NCI-H128 (cell line): ENCODE results near the gene ENDOU.
A peak's percentile ranks its signal among the peaks of the same experiment; 100 is the strongest.

Experiments used
- DNase-seq: peaks from one replicate; lab custom pipeline; 2025; ENCODE audit not compliant: unreplicated experiment; lab: John Stamatoyannopoulos, UW

The ENDOU gene

DNA sequence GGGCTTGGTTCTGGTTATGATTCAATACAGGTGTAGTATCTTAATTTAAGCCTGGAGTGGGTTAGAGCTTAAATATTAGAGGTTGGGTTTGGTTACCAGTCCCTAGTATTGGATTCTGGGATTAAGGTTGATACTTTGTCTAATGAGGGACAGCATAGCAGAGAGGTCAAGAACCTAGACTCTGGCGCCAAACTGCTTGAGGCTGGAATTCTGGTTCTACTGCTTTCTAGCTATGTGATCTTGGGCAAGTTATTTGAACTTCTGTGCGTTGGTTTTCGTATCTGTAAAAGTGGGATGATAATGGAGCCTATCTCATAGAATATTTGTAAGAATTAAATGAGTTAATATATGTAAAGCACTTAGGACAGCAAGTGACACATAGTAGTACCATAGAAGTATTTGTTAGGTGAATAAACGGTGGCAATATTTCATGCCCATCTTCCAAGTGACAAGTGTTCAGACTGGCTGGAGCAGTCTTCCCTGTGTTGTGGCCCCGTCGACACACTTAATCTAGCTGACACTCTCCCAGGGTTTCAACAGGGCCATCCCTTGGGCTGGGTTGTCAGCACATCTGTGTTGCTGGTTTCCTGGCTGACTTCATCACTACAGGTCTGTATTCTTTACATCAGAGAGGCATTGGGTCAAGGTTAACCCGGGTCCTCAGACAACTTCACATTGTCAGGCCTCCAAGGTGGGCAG, 3.0 kb downstream of the ENDOU start:
- DNase-seq = no peak

DNA sequence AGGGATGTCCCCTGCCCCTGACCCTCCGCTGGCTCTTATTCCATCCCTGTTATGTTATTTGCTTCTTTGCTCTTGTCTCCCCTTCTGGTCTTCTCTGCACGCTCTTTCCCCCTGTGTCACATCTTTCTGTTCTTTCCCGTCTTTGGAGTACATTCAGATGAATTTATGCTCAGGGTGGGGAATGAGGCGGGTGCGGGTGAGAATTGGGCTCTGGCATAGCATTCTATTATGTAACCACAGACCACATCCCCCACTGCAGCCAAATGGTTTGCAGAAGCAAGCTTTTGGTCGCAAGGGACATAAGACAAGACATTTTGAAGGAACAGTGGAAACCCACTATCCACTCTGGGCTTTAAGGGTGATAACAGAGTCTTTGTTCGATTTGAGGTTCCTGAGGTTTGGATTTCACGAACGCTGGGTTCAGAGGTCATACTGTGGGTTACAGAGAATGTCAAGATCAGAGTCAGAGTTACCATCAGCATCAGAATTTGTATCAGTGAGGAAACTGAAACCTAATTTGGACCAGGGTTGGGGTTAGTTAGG, 3.8 kb downstream of the ENDOU start:
- no peak for DNase-seq

DNA sequence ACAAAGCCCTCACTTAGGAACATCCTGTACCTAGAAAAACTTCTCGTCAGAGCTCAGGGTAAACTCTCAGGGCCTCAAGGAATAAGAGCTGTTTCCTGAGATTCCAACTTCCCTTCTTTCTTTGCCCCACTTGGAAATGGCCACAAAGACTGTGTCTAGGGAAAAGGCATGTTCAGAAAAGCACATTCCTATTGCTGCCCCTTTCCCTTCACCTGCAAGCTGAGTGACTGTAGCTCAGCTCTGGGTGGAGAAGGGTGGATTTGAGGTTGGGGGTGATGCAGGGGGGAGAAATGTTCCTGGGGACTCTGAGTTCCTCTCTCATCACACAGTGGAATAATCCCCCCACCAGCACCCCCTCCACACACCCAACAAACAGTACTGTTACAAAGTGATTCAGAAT, 6.8 kb downstream of the ENDOU start:
- DNase-seq = no peak

DNA sequence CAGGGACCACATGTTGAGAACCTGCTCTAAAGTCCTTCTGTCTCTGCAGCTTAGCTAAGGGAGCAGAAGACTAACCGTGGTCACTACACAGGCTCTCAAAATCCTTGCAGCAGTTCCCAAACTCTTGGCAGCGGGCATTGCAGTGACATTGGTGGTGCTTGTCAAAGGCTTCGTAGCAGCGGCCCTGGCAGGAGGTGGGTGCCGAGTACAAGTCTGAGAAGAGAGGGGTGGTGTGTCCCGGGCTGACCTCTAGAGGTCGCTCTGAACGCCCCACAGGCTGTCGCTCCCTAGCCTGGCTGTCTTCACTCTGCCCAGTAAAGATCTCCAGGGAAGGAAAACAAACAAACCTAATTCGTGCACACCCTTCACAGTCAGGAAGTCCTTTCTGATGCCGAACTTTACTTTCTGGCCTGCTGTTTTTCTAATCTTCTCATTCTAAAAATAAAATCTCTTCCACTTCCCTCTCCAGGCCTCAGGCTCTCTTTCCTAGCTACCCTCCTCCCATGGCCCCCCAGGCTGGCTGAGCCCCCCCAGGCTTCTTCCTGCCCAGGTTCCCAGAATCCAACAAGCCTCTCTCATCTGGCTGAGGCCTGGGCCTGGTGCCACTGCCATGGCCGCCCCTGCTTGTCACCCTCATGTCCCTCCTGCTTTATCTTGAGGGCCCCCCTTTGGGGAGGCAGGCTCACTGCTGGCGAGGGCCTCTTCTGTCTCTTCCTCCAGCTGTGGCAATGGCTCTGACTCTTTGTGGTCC, 7.7 kb downstream of the ENDOU start:
- DNase-seq = peak; percentile 41

DNA sequence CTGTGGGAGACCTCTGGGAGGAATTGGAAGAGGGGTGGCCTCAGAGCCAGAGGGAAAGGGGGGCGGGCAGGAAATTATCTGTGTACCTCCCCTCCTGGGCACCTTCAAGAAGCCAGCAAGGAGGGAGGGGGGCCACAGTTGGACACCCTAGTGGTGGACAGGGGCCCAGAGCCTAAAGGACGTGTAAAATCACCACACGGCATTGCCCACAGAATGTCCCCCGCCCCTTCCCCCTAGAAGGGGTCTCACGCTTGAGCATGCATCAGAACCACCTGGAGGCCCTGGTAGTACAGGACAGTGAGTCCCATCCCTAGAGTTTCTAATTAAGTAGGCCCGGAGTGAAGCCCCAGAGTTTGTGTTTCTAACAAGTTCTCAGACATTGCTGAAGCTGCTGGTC, 8.2 kb downstream of the ENDOU start:
- DNase-seq = no peak

DNA sequence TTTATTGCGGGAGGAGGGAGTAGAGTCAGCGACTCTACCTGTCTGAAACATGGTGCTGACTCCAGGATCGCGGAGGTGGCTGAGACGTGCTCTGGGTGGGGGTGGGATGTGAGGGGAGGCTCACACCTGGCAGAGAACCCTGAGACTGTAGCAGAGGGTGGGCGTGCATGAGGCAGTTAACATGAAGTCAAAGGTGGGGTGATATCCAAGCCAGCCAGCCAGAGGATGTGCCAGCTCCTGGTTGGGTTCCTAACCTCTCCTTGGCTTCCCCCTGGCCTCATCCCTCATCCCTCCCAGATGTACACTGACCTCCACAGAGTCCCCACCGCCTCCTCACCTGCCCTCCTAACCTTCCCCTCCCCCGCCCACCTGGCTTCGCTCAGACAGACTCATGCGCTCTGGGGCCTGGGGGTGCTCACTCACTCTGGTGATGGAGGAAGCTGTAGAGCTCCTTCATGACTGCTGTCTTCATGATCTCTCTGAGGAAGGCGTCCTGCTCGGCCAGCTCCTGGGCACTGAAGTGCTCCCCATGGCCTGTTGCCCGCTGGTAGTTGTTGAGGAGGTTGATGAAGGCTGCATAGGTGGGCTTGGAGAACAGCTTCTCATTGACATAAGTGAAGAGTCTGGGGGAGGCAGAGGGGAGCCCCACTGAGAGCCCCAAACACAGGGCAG, 9.3 kb downstream of the ENDOU start:
- no peak for DNase-seq

DNA sequence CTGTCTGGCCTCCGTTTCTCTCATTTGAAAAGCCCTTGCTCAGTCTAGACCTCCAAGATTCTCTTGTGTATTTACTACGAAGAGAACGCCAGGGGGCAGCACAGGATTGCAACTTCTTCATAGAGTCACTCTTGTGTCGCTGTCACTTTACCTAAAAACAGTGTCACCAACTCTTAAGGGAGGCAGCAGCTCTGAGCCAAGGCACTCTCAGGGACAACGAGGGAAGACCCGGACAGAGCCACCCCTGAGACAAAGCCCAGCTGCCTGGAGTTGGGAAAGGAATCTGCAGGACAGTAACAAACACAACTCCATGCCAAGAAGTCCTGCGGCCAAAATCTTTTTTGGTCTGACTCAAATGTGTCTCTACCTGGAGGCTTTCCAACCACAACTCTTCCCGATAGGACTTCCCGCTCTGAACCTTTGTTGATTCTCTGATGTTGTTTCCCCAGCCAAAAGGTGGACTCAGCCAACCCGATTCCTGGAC, 9.9 kb downstream of the ENDOU start:
- peak; percentile 72 for DNase-seq

DNA sequence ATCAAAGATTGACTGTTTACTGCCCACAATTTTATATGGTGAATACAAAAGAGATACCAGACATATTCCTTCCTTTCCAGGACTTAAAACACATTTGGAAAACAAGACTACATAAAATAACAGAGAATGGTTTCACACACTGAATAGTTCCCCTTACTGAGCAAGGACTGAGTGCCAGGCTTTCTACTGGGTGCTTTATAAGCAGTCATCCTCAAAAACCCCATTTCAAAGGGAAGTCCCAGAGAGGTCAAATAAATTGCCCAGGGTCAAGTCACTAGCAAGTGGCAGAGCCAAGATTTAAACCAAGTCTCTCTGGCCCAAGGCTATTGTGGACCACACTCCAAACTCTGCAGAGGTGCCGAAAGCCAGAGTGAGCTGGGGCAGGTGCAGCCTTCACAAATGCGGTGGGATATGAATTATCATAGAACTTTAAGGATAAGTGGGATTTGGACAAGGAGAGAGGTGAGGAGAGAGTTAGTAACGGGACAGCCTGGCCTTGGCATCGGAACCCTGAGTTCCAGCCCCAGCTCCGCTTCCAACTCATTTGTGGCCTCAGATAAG, 10.4 kb downstream of the ENDOU start:
- DNase-seq = no peak

DNA sequence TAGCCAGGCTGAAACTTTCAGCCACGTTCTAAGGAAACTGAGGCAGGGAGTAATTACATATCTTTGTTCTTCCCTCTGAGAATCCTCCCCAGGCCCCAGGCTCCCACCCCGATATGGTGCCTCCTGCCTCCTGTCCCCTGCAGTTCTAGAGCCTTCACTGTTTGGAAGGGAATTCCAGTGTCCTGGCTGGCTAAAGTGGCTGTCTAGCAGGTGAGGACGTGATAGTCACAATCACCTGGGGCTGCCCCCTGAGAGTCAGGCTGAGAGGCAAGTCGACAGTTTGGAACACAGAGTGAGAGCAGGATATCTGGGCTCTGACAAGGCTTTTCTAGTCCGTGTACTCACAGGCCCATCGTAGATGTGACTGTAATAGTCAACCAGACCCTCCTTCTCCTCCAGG, 13.1 kb downstream of the ENDOU start:
- DNase-seq = no peak

DNA sequence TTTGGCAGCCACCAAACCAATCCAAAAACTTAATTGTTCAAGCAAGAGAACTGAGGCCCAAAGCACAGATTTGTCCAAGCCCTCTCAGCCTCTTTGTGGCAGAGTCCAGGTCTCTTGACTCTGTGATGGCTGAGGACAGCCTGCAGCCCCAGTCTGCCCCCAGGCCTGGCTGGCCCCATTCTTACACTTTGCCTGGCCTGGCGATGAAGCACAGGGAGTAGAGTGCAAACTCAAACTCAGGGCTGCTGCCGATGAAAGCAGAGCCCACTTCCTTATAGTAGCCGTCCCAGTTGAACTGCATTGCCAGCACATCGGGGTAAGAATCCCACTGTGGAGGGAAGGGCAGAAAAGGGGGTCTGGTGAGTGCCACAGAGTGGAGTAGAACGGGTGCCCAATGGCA, 13.8 kb downstream of the ENDOU start:
- DNase-seq = no peak

DNA sequence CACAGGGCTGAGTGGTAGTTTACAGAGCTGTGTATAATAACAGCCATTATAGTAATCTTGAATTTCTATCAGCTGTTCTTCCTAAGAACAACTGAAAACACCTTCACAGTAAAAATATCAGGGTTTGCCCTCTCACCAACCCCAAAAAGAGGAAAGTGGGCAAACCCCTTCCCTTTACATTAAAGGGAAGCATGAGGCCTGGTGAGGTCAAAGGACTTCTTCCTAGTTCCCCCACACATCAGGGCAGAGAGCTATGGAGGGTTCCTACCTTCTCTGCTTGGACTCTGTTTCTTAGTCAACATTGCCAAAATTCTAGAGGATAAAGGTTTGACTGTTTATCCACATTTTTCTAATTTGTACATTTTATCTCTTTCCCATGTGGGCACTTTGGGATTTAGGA, 15.0 kb downstream of the ENDOU start:
- no peak for DNase-seq

DNA sequence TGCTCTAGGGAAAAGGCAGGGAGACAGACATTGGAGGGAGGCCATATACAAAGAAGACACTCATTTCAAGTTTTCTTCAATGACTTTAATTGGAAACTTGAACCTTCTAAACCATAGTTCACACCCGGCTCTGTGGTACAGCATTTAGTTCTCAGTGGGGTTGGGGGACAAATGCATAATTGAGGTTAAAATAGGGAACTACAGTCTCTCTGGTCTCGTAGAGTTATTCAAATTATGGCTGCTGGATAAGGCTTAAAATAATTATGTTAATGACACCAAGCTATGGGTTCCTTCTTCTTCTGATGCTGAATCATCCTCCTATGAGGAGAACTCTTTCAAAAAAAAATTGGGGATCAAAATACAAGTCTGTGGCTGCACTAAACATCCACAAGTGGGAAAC, 15.6 kb downstream of the ENDOU start:
- DNase-seq = no peak

DNA sequence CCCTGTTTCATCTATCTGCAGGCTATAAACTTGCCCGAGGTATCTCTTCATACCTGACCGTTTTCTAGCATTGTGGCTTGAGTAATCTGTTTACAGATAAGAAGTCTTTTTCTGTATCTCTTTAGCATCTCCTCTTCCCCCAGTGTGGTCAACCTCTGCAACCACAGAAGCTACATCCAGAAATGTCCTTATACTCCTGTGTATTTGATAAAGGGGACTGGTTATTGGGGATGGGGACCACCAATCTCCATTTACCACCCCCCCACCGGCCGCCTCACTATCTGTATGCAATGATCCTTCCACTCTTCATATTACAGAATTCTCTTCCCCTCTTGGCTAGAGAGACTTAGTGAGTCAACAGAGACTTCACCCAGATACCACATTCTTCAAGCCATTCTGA, 16.1 kb downstream of the ENDOU start:
- no peak for DNase-seq

DNA sequence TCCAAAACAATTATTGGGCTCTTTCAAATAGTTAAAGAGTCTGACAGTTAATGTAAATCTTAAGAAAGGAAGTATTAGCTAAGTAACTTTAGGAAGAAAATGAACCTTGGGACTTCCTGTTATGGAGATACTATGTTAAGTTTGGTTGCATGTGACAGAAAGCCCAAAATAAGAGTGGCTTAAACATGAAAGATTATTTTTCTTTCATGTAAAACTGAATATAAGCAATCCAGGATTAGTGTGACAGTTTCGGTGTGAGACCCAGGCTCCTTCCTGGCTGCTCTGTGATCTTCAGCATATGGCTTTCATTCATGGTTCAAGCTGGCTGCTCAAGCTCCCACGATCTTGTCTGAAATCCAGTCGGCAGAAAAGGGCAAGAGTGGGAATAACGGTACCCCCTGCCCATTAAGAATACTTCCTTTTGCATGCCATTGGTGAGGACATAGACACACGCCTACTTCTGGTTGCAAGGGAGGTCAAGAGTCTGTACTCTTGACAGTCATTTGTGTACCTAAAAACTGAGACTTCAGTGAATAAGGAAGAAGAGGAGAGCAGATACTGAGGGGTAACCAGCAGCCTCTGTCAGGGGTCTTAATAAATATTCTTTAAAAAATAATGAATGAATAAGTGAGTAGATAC, 17.3 kb downstream of the ENDOU start:
- DNase-seq = no peak

DNA sequence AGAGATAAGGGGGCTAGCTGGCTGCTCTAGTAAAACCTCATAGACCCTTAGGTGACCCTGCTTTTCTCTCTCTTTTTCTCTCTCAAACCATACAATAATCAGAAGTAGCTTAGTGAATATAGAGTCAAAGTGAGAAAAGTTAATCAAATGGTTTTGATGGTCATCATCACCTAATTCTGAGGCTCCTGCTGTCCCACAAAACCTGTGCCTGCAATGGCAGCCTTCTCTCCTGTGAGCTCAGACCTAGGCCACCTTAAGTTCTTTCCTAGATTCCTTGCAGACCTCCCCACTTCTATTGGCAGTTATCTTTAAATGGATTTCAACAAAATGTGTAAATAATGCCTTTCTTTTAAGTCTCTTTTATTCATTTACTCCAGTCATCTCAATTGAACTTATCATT, 17.9 kb downstream of the ENDOU start:
- no peak for DNase-seq

DNA sequence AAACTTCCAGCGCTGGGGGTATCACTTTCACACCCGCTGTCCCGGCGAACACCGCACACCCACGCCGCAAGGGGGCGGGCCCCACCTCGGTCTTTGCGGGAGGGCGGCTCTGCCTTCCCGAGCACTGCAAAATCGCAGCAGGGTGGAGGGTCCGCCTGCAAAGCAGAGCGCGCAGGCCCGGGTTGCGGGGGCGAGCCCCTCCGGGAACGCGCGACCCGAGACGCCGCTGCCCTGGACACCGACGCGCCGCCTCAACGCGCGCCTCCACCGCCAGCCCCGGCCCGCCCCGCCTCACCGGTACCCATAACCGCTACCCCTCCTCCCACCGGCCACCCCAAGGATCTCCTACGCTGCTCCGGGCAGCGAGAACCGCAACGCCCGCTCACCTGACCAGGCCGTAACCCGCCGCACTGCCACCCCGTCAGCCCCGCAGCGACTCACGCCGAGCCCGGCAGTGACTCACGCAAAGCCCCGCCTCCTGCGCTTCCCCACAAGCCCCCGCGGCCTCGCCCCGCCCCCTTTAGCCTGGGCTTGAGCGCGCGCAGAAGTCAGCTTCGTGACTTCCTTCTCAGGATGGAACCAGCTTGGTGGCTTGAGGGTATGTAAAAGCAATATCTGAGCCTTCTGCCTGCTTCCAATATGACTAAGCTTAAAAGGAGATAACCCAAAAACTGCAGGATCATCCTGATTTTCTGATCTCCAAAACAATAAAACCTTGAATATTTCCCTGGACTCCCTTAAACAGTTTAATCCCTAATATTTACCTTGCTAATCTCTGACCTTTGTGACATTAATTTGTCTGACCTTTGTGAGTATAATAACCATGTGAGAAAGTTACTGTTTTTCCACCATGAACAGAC, 19.5 kb downstream of the ENDOU start, which contains the start of gene RPAP3:
Gene RPAP3, minus strand, starts transcription at position 465 of the 860 bp plus-strand sequence. CDS start 3,190 bp downstream, outside the sequence.
- peak; percentile 87 for DNase-seq

DNA sequence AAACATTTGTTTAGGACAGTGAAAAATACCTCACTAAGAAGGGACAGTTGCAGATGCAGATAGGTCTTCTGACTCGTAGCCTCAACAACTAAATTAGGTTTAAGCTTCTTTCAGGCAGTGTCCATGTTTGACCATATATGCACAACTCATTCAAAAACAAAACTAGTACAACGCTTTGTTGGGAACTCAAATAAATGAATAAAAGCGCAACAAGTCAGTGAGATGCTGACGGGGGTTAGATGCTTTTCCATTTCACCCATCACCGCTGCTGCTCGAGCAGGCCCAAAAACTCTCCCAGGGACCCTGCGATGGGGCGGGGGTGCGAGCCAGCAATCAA, 20.1 kb downstream of the ENDOU start:
- no peak for DNase-seq

DNA sequence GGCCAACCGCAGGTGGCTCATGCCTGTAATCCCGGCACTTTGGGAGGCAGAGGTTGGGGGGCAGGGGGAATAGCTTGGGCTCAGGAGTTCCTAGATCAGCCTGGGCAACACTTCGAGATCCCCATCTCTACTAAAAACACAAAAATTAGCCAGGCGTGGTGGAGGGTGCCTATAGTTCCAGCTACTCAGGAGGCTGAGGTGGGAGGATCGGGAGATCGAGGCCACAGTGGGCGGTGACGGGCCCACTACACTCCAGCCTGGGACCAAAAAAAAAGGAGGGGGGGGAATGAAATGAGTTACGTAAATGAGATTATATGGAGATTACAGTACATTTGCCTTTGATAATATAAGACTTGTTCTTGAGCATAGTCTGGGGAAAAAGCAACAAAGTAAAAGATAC, 20.6 kb downstream of the ENDOU start:
- DNase-seq = no peak

DNA sequence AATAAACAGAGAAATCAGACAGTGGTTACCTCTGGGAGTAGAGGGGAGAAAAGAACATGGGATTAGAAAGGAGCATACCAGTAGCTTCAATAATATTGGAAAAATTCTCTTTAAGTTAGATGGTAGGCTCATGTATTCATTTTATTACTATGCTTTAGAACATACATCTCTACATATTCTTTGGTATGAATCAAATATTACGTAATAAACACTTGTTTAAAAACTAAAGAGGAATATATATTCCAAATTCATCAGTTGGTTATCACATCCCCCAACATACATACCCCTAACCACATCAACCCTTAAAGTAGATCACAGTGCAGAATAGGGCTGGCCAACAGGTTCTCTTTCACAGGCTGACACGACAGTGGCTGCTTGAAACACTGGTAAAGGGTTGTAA, 25.0 kb downstream of the ENDOU start:
- DNase-seq = no peak

DNA sequence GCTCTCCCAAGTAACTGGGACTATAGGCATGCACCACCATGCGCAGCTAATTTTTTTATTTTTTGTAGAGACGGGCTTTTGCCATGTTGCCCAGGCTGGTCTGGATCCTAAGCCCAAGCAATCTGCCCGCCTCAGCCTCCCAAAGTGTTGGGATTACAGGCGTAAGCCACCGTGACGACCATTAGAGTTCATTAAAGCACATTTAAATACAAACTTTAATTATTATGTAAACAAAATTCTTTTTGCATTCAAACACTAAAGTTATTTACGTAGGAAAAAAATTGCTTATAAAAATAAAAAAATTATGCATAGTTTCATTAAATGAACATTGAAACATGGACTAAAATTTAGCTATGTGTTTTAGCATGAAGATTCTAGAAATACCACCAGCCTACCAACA, 26.7 kb downstream of the ENDOU start:
- DNase-seq = no peak
